PC-3 (cell line): ENCODE results near the gene NPR2. TPM values are rescaled to one million over a fixed set of nuclear protein-coding genes. Genes with fewer than 3 reads are reported as not detected.

Source experiments
- ATAC-seq: fragments of 200-7000 bp; cut with Tn5 transposase; 2 replicates; pipeline ENCODE4 v1.9.1; 2020; ENCODE audit warnings: mild to moderate bottlenecking, moderate library complexity
- BruUV-seq: library from RNA; stranded (reverse); fragments of 400-500 nt; replicated peaks from 2 replicates; lab custom pipeline; 2021; lab: Mats Ljungman, UMichigan
- CTCF ChIA-PET: fragments of 300-600 bp; sonication (Branson Sonifier 250); formaldehyde crosslinking; loops from one replicate; lab custom pipeline; 2022; ENCODE audit warnings: antibody characterized with exemption; lab: Charles Lee
- POLR2A ChIA-PET: fragments of 300-600 bp; sonication (Branson Sonifier 250); formaldehyde crosslinking; loops from one replicate; lab custom pipeline; 2022; ENCODE audit warnings: antibody characterized with exemption; ENCODE audit not compliant: unreplicated experiment; lab: Charles Lee
- DNase-seq: peaks from one replicate; pipeline ENCODE4 v3.0.0-alpha.2; 2015
- H2AFZ ChIP-seq: fragments of 300-600 bp; sonication (generic); 2 replicates; pipeline ENCODE4 v1.6.0; 2016; ENCODE audit warnings: antibody characterized with exemption, low read length
- H3F3A ChIP-seq: fragments of 300-600 bp; sonication (generic); one replicate; pipeline ENCODE4 v1.6.0; 2017; ENCODE audit warnings: antibody characterized with exemption, low read length, control low read depth, mild to moderate bottlenecking; ENCODE audit not compliant: unreplicated experiment
- H3K27ac ChIP-seq: fragments of 300-600 bp; sonication (generic); 2 replicates; pipeline ENCODE4 v1.5.1; 2016; ENCODE audit warnings: mild to moderate bottlenecking, low read length
- H3K27me3 ChIP-seq: fragments of 300-600 bp; sonication (generic); 2 replicates; pipeline ENCODE4 v1.6.1; 2016; ENCODE audit warnings: low read length, mixed read lengths
- H3K36me3 ChIP-seq: fragments of 300-600 bp; sonication (generic); 2 replicates; pipeline ENCODE4 v1.6.1; 2016; ENCODE audit warnings: low read depth, mixed run types, low read length, mixed read lengths
- H3K4me1 ChIP-seq: fragments of 300-600 bp; sonication (generic); 2 replicates; pipeline ENCODE4 v1.5.1; 2016; ENCODE audit warnings: low read length; ENCODE audit not compliant: insufficient read depth
- H3K4me2 ChIP-seq: fragments of 300-600 bp; sonication (generic); 2 replicates; pipeline ENCODE4 v1.6.0; 2016; ENCODE audit warnings: low read length
- H3K4me3 ChIP-seq: fragments of 300-600 bp; sonication (generic); 2 replicates; pipeline ENCODE4 v1.5.1; 2016; ENCODE audit warnings: mild to moderate bottlenecking, low read length, mixed read lengths
- H3K79me2 ChIP-seq: fragments of 300-600 bp; sonication (generic); 2 replicates; pipeline ENCODE4 v1.6.1; 2017; ENCODE audit warnings: low read length, mixed read lengths
- H3K9ac ChIP-seq: fragments of 300-600 bp; sonication (generic); 2 replicates; pipeline ENCODE4 v1.6.0; 2016; ENCODE audit warnings: mild to moderate bottlenecking, low read length
- H3K9me2 ChIP-seq: fragments of 300-600 bp; sonication (generic); replicated peaks from 2 replicates; pipeline ENCODE4 v1.6.1; 2016; ENCODE audit warnings: mixed run types, low read length, mixed read lengths
- H3K9me3 ChIP-seq: fragments of 300-600 bp; sonication (generic); 2 replicates; pipeline ENCODE4 v1.6.1; 2016; ENCODE audit warnings: low read length, mixed read lengths
- H4K20me1 ChIP-seq: fragments of 300-600 bp; sonication (generic); 2 replicates; pipeline ENCODE4 v1.6.1; 2016; ENCODE audit warnings: low read length, mixed read lengths
- EZH2 ChIP-seq: fragments of 300-600 bp; sonication (generic); IDR thresholded peaks from one replicate; pipeline ENCODE4 v1.6.1; 2017; ENCODE audit warnings: antibody characterized with exemption, mild to moderate bottlenecking, low read length; ENCODE audit not compliant: unreplicated experiment
- EZH2phosphoT487 ChIP-seq: fragments of 300-600 bp; sonication (generic); IDR thresholded peaks from 2 replicates; pipeline ENCODE4 v1.6.1; 2018; ENCODE audit warnings: mild to moderate bottlenecking, antibody characterized with exemption, low read length, borderline replicate concordance
- intact Hi-C: fragments of 100-400 bp; cut with micrococcal nuclease; formaldehyde crosslinking; loops from 2 replicates; pipeline ENCODE4 v1.9.0; 2023
- total RNA-seq: library from RNA; depleted of rRNA; stranded (reverse); fragments of >200 nt; gene quantifications from 2 replicates; pipeline ENCODE4 v1.2.3, GENCODE V29; 2014; rRNA removed
- TF ChIP-seq, protein P1 (sequence below): fragments of 300-600 bp; sonication (generic); conservative IDR thresholded peaks from 2 replicates; pipeline ENCODE4 v1.5.1; 2017; ENCODE audit warnings: antibody characterized with exemption, low read depth, mild to moderate bottlenecking, low read length

Gene NPR2
- total RNA-seq, 1 experiment from 2014 or later: 1.5 TPM

- ATAC-seq (no peak), DNase-seq (no peak)
- Histone ChIP-seq H3K9me3 (no peaks in the 10 kb centered on the region), H3K4me1 (no peaks in the 10 kb centered on the region), H3K27ac (no peak overlapping the region), H4K20me1 (no peaks in the 10 kb centered on the region), H3K4me2 (no peak overlapping the region), H3K36me3 (no peaks in the 10 kb centered on the region), H3K9ac (no peak overlapping the region), H3K9me2 (no peaks in the 10 kb centered on the region), H2AFZ (no peak overlapping the region), H3K4me3 (no peak overlapping the region), H3K27me3 (no peaks in the 10 kb centered on the region), H3F3A (no peaks in the 10 kb centered on the region), H3K79me2 (no peaks in the 10 kb centered on the region)
- intact Hi-C loops: no loop called here
- CTCF ChIA-PET: no interaction called here
- TF ChIP-seq, protein P1, sequence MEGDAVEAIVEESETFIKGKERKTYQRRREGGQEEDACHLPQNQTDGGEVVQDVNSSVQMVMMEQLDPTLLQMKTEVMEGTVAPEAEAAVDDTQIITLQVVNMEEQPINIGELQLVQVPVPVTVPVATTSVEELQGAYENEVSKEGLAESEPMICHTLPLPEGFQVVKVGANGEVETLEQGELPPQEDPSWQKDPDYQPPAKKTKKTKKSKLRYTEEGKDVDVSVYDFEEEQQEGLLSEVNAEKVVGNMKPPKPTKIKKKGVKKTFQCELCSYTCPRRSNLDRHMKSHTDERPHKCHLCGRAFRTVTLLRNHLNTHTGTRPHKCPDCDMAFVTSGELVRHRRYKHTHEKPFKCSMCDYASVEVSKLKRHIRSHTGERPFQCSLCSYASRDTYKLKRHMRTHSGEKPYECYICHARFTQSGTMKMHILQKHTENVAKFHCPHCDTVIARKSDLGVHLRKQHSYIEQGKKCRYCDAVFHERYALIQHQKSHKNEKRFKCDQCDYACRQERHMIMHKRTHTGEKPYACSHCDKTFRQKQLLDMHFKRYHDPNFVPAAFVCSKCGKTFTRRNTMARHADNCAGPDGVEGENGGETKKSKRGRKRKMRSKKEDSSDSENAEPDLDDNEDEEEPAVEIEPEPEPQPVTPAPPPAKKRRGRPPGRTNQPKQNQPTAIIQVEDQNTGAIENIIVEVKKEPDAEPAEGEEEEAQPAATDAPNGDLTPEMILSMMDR: no peak
- TF ChIP-seq EZH2: no peak
- no peak for TF ChIP-seq EZH2phosphoT487
- POLR2A ChIA-PET: interaction anchor here (0.6 kb wide), 1 partner anchor 12 kb away, joined by 3 read pairs; no protein-coding TSS in a partner anchor
- no TSS peak for BruUV-seq
Observed at GRCh38 chr9:35856206-35856605, 64.8 kb downstream of the NPR2 start.

DNA sequence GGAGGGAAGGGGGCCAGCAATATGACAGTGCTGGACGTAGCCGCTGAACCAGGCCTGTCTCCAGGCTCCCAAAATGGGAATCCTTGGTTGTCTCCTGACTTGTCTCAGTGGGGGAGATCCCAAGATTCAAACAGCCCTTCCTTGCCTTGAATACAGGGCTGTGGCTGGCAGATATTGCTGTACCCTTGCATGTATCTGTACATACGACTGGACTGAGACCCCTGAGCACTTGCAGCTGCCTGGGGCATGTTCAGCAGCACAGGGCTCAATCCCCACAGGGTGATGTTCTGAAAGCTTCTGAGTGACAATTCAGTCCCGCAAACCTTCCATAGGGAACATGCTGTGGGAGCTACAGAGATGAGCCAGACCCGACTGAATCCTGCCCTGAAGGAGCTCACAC is 65.5 kb downstream of the NPR2 start:
- Histone ChIP-seq H3K4me3 (no peak overlapping the region), H3K4me2 (no peak overlapping the region), H3K27ac (no peak overlapping the region), H3K9me2 (no peaks in the 10 kb centered on the region), H3F3A (no peaks in the 10 kb centered on the region), H3K4me1 (no peaks in the 10 kb centered on the region), H3K79me2 (no peaks in the 10 kb centered on the region), H3K36me3 (no peaks in the 10 kb centered on the region), H2AFZ (no peak overlapping the region), H4K20me1 (no peaks in the 10 kb centered on the region), H3K9me3 (no peaks in the 10 kb centered on the region), H3K9ac (no peak overlapping the region), H3K27me3 (no peaks in the 10 kb centered on the region)
- BruUV-seq: no TSS peak
- TF ChIP-seq, protein P1: no peak
- TF ChIP-seq EZH2: no peak
- no peak for TF ChIP-seq EZH2phosphoT487
- POLR2A ChIA-PET: interaction anchor here (0.6 kb wide), 1 partner anchor 13 kb away, joined by 3 read pairs; no protein-coding TSS in a partner anchor
- CTCF ChIA-PET: no interaction called here
- ATAC-seq (no peak), DNase-seq (no peak)
- intact Hi-C loops: no loop called here

- H2AFZ ChIP-seq: no peak overlapping the region
- ChIA-PET CTCF (interaction anchor here (0.5 kb wide), 1 partner anchor 1897 kb away, joined by 7 read pairs; no protein-coding TSS in a partner anchor), POLR2A (interaction anchor here (0.6 kb wide), 1 partner anchor 39 kb away, joined by 6 read pairs; no protein-coding TSS in a partner anchor)
- intact Hi-C loops: no loop called here
- BruUV-seq: no TSS peak
- H3K79me2 ChIP-seq: no peaks in the 10 kb centered on the region
- ATAC-seq: no peak
- H3K9ac ChIP-seq: no peak overlapping the region
- no peaks in the 10 kb centered on the region for H3K4me1 ChIP-seq
- H4K20me1 ChIP-seq: no peaks in the 10 kb centered on the region
- no peaks in the 10 kb centered on the region for H3F3A ChIP-seq
- H3K4me3 ChIP-seq: no peak overlapping the region
- H3K4me2 ChIP-seq: no peak overlapping the region
- H3K27ac ChIP-seq: no peak overlapping the region
- H3K27me3 ChIP-seq: no peaks in the 10 kb centered on the region
- no peaks in the 10 kb centered on the region for H3K9me3 ChIP-seq
- H3K9me2 ChIP-seq: no peaks in the 10 kb centered on the region
- no peak for DNase-seq
- no peak for TF ChIP-seq EZH2phosphoT487
- no peaks in the 10 kb centered on the region for H3K36me3 ChIP-seq
Observed at GRCh38 chr9:35858458-35858857, 67.1 kb downstream of the NPR2 start.

Other genes with a start within 250 kb of the NPR2 start
- 11.2 and 25.2 TPM in 2 replicates for gene TESK1, start 186.3 kb upstream of the NPR2 start, total RNA-seq
- gene CD72, start 173.2 kb upstream of the NPR2 start, total RNA-seq: 0.15 TPM in 1 of 2 replicates, not detected in the other
- not detected in 2 replicates for gene SIT1, start 140.7 kb upstream of the NPR2 start, total RNA-seq
- 23,421 and 36,790 TPM in 2 replicates for gene RMRP, start 133.6 kb upstream of the NPR2 start, total RNA-seq
- 34.9 and 37.0 TPM in 2 replicates for gene CCDC107, start 133.3 kb upstream of the NPR2 start, total RNA-seq
- gene ARHGEF39, start 126.4 kb upstream of the NPR2 start, total RNA-seq: 2.6 and 4.1 TPM in 2 replicates
- gene CA9, start 117.7 kb upstream of the NPR2 start, total RNA-seq: 7.7 and 11.2 TPM in 2 replicates
- gene TPM2, start 101.7 kb upstream of the NPR2 start, total RNA-seq: 7.0 and 10.4 TPM in 2 replicates
- 118 and 153 TPM in 2 replicates for gene TLN1, start 59.4 kb upstream of the NPR2 start, total RNA-seq
- gene CREB3, start 58.9 kb upstream of the NPR2 start, total RNA-seq: 34.8 and 47.1 TPM in 2 replicates
- 60.9 and 81.7 TPM in 2 replicates for gene GBA2, start 42.4 kb upstream of the NPR2 start, total RNA-seq
- gene RGP1, start 42.3 kb upstream of the NPR2 start, total RNA-seq: 13.8 and 14.3 TPM in 2 replicates
- gene MSMP, start 37.3 kb upstream of the NPR2 start, total RNA-seq: 145 and 149 TPM in 2 replicates
- not detected in 2 replicates for gene SPAG8, start 20.7 kb downstream of the NPR2 start, total RNA-seq
- 69.7 and 78.5 TPM in 2 replicates for gene HINT2, start 23.5 kb downstream of the NPR2 start, total RNA-seq
- gene FAM221B, start 37.1 kb downstream of the NPR2 start, total RNA-seq: 0.29 TPM in 1 of 2 replicates, not detected in the other
- 1.6 and 2.4 TPM in 2 replicates for gene TMEM8B, start 37.6 kb downstream of the NPR2 start, total RNA-seq
- not detected in 2 replicates for gene OR13J1, start 78.8 kb downstream of the NPR2 start, total RNA-seq
- 1.7 TPM in 2 replicates for gene HRCT1, start 114.6 kb downstream of the NPR2 start, total RNA-seq
- 0.35 TPM in 1 of 2 replicates, not detected in the other for gene SPAAR, start 117.9 kb downstream of the NPR2 start, total RNA-seq
- not detected in 2 replicates for gene OR2S2, start 166.6 kb downstream of the NPR2 start, total RNA-seq
- gene RECK, start 245.3 kb downstream of the NPR2 start, total RNA-seq: 3.8 and 5.0 TPM in 2 replicates